ENCODE measurements around the gene EMILIN1. TPM values are rescaled to one million over a fixed set of nuclear protein-coding genes. Genes with fewer than 3 reads are reported as not detected.

EMILIN1 gene
- total and polyA plus RNA-seq, 9 donors, result 8.6 to 321 (median 183) TPM

DNA sequence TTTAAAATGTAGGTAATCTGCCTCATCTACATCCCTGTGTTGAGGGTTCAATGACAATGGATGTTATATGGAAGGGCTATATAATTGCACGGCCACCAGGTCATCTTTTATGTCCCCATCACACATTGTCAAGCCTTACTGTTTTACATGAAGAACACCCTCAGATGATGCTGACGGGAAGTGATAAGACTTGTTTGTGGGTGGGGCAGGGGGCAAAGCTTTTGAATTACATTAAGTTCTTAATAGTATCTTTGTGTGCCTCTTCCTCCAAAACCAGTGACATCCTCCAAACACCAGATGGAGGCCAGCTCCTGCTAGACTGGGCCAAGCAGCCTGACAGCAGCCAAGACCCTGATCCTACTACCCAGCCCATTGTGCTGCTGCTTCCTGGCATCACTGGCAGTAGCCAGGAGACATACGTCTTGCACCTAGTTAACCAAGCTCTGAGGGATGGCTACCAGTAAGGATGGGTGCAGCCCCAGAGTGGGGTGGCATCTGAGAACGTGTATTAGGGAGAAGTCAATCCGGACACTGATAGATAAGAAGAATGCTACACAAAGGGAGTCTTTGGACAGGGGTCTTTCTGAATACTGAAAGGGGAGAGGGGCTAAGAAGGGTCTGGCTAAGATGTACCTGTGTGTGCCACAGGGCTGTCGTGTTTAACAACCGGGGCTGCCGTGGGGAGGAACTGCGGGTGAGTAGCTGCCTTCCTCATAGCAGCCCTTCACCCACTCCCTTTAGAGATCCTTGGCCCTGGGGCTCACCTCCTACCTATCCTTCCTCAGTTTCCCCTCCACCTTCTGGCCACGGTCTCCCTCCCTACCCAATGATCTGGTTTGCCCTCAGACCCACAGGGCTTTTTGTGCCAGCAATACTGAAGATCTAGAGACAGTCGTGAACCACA is 50.5 kb downstream of the EMILIN1 start:
- H3K27ac ChIP-seq, result no peak overlapping the region
- TF ChIP-seq, protein P1, sequence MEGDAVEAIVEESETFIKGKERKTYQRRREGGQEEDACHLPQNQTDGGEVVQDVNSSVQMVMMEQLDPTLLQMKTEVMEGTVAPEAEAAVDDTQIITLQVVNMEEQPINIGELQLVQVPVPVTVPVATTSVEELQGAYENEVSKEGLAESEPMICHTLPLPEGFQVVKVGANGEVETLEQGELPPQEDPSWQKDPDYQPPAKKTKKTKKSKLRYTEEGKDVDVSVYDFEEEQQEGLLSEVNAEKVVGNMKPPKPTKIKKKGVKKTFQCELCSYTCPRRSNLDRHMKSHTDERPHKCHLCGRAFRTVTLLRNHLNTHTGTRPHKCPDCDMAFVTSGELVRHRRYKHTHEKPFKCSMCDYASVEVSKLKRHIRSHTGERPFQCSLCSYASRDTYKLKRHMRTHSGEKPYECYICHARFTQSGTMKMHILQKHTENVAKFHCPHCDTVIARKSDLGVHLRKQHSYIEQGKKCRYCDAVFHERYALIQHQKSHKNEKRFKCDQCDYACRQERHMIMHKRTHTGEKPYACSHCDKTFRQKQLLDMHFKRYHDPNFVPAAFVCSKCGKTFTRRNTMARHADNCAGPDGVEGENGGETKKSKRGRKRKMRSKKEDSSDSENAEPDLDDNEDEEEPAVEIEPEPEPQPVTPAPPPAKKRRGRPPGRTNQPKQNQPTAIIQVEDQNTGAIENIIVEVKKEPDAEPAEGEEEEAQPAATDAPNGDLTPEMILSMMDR (IDR thresholded peaks at IDR 0.05), result no peak
- TF ChIP-seq EP300 (IDR thresholded peaks at IDR 0.05) (no peak), POLR2A (IDR thresholded peaks at IDR 0.05) (no peak)
- WGBS, 3 donors, result 51 to 61% (median 60%) methylated on average over 11 of the region's 11 CpGs

DNA sequence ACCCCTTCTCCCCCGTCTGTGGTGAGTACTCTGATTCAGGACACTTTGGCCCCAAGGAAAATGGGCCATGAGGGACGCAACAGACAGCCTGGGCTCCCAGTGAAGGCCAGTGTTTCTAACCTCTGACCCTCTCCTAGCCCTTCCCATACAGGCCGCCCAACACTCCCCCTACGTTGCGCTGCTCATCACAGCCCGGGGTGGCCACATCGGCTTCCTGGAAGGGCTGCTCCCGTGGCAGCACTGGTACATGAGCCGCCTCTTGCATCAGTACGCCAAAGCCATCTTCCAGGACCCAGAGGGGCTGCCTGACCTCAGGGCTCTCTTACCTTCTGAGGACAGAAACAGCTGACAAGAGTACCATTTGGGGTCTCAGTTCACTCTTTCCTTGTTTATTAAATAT is 52.0 kb downstream of the EMILIN1 start:
- Histone ChIP-seq H3K4me3 (no peak overlapping the region), H3K9me3 (no peaks in the 10 kb centered on the region), H3K27ac (no peak overlapping the region), H3K27me3 (no peaks in the 10 kb centered on the region), H3K4me1 (ENCODE audit: insufficient read depth) (peaks cover 6% of the 10 kb centered on the region), H3K36me3 (no peaks in the 10 kb centered on the region)
- TF ChIP-seq, protein P1 (IDR thresholded peaks at IDR 0.05), result no peak
- TF ChIP-seq POLR2A (IDR thresholded peaks at IDR 0.05) (no peak), EP300 (IDR thresholded peaks at IDR 0.05) (no peak)
- intact Hi-C loops (cut with DNase I), result loop anchor here in 3 of 4 donors (5.0 kb wide), 2 partner anchors 57 to 62 kb away; no protein-coding TSS in a partner anchor
- WGBS, 3 donors, result 71 to 86% (median 81%) methylated on average over 10 of the region's 10 CpGs
- DNase-seq, result no peak

More for the DNA sequence above, 50.5 kb downstream of the EMILIN1 start:
- Histone ChIP-seq H3K4me3 (no peak overlapping the region), H3K36me3 (no peaks in the 10 kb centered on the region), H3K9me3 (no peaks in the 10 kb centered on the region), H3K4me1 (ENCODE audit: insufficient read depth) (peaks cover 6% of the 10 kb centered on the region), H3K27me3 (no peaks in the 10 kb centered on the region)
- intact Hi-C loops (cut with DNase I), result no loop called here
- DNase-seq, result no peak

DNA sequence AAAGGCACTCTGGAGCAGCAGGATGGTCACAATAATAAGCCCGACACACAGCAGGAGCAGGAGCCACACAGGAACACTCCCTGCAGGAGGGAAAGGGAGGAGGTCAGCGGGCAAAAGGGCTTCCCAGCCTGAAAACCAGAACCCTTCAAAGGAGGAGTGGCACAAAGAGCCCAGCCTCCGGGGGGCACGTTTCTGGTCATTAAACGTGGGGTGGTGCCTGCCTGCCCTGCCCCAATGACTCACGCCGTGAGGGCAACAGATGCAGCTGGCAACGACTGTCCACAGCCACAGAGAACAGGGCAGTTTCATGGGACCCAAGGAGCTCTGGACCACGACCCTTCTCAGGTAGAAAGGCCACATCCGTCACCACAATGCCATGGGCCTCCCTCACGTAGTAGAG is 53.0 kb downstream of the EMILIN1 start:
- H3K27me3 ChIP-seq, result no peaks in the 10 kb centered on the region
- no peak for DNase-seq
- H3K36me3 ChIP-seq, result no peaks in the 10 kb centered on the region
- no peak overlapping the region for H3K4me3 ChIP-seq
- TF ChIP-seq EP300 (IDR thresholded peaks at IDR 0.05), result no peak
- TF ChIP-seq, protein P1 (IDR thresholded peaks at IDR 0.05), result no peak
- H3K4me1 ChIP-seq (ENCODE audit: insufficient read depth), result peaks cover 6% of the 10 kb centered on the region
- intact Hi-C loops (cut with DNase I), result loop anchor here in 3 of 4 donors (5.0 kb wide), 2 partner anchors 56 to 61 kb away; no protein-coding TSS in a partner anchor
- H3K27ac ChIP-seq, result no peak overlapping the region
- WGBS, 3 donors, result 77 to 82% (median 79%) methylated on average over 9 to 11 of the region's 11 CpGs
- H3K9me3 ChIP-seq, result no peaks in the 10 kb centered on the region

DNA sequence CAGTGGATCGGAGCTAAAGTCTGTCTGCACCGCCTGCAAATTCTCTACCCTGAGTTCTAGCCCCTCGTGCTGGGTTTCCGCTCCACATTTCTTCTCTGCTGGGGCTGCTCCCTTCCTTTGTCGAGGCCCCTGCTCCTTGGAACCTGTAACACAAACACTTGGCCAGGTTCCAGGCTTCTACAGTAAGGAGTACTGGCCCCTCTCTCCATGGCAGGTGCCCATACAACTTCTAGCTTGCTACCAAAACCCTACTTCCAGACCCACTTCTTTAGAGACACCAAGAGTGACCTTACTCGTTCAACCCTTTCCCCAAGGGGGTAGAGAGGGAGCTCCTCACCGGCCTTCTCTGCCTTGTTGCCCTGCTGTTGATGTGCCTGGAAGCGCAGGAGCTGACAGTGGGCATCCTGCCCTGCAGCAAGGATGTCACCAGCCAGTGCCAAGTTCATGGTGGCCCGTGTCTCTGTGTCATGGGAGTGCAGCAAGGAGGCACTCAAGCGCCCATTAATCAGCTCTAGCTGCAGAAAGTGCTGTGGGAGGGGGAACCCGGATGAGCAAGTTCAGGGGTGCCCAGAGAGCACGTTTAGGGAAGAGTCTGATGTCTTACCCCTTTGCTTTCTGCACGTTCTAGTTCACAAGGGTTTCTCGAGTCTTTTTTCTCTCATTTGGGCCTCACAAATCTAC is 54.9 kb downstream of the EMILIN1 start:
- peaks cover 6% of the 10 kb centered on the region for H3K4me1 ChIP-seq (ENCODE audit: insufficient read depth)
- no peaks in the 10 kb centered on the region for H3K36me3 ChIP-seq
- H3K9me3 ChIP-seq, result no peaks in the 10 kb centered on the region
- H3K27ac ChIP-seq, result peak overlapping the region in 1 of 2 donors; percentile 83
- H3K4me3 ChIP-seq, result peak overlapping the region; percentile 89
- intact Hi-C loops (cut with DNase I), result loop anchor here (2.0 to 5.0 kb wide), 3 partner anchors 54 to 59 kb away; no protein-coding TSS in a partner anchor
- no peaks in the 10 kb centered on the region for H3K27me3 ChIP-seq
- TF ChIP-seq POLR2A (IDR thresholded peaks at IDR 0.05) (no peak), EP300 (IDR thresholded peaks at IDR 0.05) (no peak)
- TF ChIP-seq, protein P1 (IDR thresholded peaks at IDR 0.05), result no peak
- WGBS, 3 donors, result 8 to 17% (median 11%) methylated on average over 14 of the region's 14 CpGs
- peak in 1 of 5 donors; percentile 59 for DNase-seq
